H1 (cell line): ENCODE measurements around the gene EPHA8. TPM values are rescaled to one million over a fixed set of nuclear protein-coding genes. Genes with fewer than 3 reads are reported as not detected.

Experiments
- CTCF ChIA-PET: fragments of 300-600 bp; sonication (Branson Sonifier 250); formaldehyde crosslinking; loops from one replicate; lab custom pipeline; 2021; ENCODE audit not compliant: partially characterized antibody; lab: Charles Lee
- POLR2A ChIA-PET: fragments of 300-600 bp; sonication (Branson Sonifier 250); formaldehyde crosslinking; loops from one replicate; lab custom pipeline; 2021; ENCODE audit warnings: inconsistent platforms; ENCODE audit not compliant: partially characterized antibody; lab: Charles Lee
- DNase-seq, 2 experiments: peaks; one replicate each; pipeline versions ENCODE4 v3.0.0 to v3.0.0-alpha.2; 2010 to 2022; ENCODE audit warnings: low spot score in 2 of 2, low read depth in 1 of 2, mixed read lengths in 1 of 2
- FAIRE-seq: peaks from 2 replicates; lab custom pipeline; 2011; peaks lifted over from hg19 to GRCh38; lab: Jason Lieb, UNC
- H2AFZ ChIP-seq: 2 replicates; pipeline ENCODE4 v1.8.1; 2012; ENCODE audit warnings: low read length, inconsistent platforms
- H2AK5ac ChIP-seq: 2 replicates; pipeline ENCODE4 v1.6.1; 2013; ENCODE audit warnings: low read depth, low read length
- H2BK120ac ChIP-seq: replicated peaks from 2 replicates; pipeline ENCODE3; 2013; ENCODE audit warnings: low read depth, low read length, inconsistent platforms
- H2BK12ac ChIP-seq: 2 replicates; pipeline ENCODE4 v1.6.1; 2013; ENCODE audit warnings: low read depth, low read length
- H2BK15ac ChIP-seq: 2 replicates; pipeline ENCODE4 v1.6.1; 2013; ENCODE audit warnings: low read length
- H2BK20ac ChIP-seq: 2 replicates; pipeline ENCODE4 v1.6.1; 2013; ENCODE audit warnings: low read length
- H2BK5ac ChIP-seq: 2 replicates; pipeline ENCODE4 v1.6.1; 2013; ENCODE audit warnings: low read depth, low read length
- H3K14ac ChIP-seq: 2 replicates; pipeline ENCODE4 v1.6.1; 2013; ENCODE audit warnings: inconsistent platforms; ENCODE audit not compliant: insufficient read length
- H3K18ac ChIP-seq: 2 replicates; pipeline ENCODE4 v1.6.1; 2013; ENCODE audit warnings: low read length; ENCODE audit errors: extremely low read depth
- H3K23ac ChIP-seq: 2 replicates; pipeline ENCODE4 v1.6.1; 2013; ENCODE audit warnings: inconsistent platforms; ENCODE audit not compliant: insufficient read length
- H3K23me2 ChIP-seq: 2 replicates; pipeline ENCODE4 v1.6.1; 2013; ENCODE audit warnings: low read depth, low read length
- H3K27ac ChIP-seq: 2 replicates; pipeline ENCODE4 v1.6.1; 2011; ENCODE audit warnings: low read depth, low read length, inconsistent platforms
- H3K27me3 ChIP-seq, 4 experiments: replicated peaks in 1 of 4; 1 replicate in 1 of 4; 2 replicates in 3 of 4; pipeline versions ENCODE4 v1.6.1 to v1.8.1; 2011 to 2013; ENCODE audit warnings: low read length in 3 of 4, mild to moderate bottlenecking in 3 of 4, inconsistent platforms in 2 of 4, mixed read lengths in 2 of 4, moderate library complexity in 1 of 4; ENCODE audit not compliant: control insufficient read depth in 3 of 4, insufficient read depth in 3 of 4; ENCODE audit errors: extremely low read depth in 1 of 4
- H3K36me3 ChIP-seq, 4 experiments: 2 replicates each; pipeline versions ENCODE4 v1.6.1 to v1.8.1; 2011 to 2013; ENCODE audit warnings: mild to moderate bottlenecking in 4 of 4, low read length in 3 of 4, moderate library complexity in 2 of 4, control low read depth in 1 of 4, inconsistent platforms in 1 of 4; ENCODE audit not compliant: insufficient read depth in 4 of 4, control insufficient read depth in 2 of 4
- H3K4ac ChIP-seq: replicated peaks from 2 replicates; pipeline ENCODE3; 2013; ENCODE audit warnings: low read length, low read depth, mixed read lengths, inconsistent platforms; ENCODE audit not compliant: insufficient read length
- H3K4me1 ChIP-seq, 4 experiments: replicated peaks in 1 of 4; 1 replicate in 1 of 4; 2 replicates in 3 of 4; pipeline versions ENCODE4 v1.6.1 to v1.8.1; 2011 to 2013; ENCODE audit warnings: low read length in 3 of 4, inconsistent platforms in 2 of 4, mixed read lengths in 1 of 4; ENCODE audit not compliant: insufficient read depth in 4 of 4, control insufficient read depth in 3 of 4
- H3K4me2 ChIP-seq, 2 experiments: 2 replicates each; pipeline versions ENCODE4 v1.6.1 to v1.8.1; 2011 to 2013; ENCODE audit warnings: low read depth in 2 of 2, low read length in 2 of 2, control low read depth in 1 of 2, inconsistent platforms in 1 of 2, mild to moderate bottlenecking in 1 of 2; ENCODE audit not compliant: insufficient read depth in 1 of 2
- H3K4me3 ChIP-seq, 4 experiments: fragments of 200-600, 300-600 bp in 1 of 4; sonication (generic), shearing (Covaris generic), sonication (Bioruptor Twin) in 1 of 4; 2 replicates each; pipeline versions ENCODE4 v1.5.1 to v1.8.1; 2011 to 2016; ENCODE audit warnings: low read length in 4 of 4, low read depth in 3 of 4, control low read depth in 2 of 4, inconsistent platforms in 2 of 4, mild to moderate bottlenecking in 2 of 4, mixed read lengths in 1 of 4, moderate library complexity in 1 of 4; ENCODE audit not compliant: insufficient read depth in 2 of 4; ENCODE audit errors: extremely low read depth in 1 of 4
- H3K56ac ChIP-seq: replicated peaks from 2 replicates; pipeline ENCODE3; 2013; ENCODE audit warnings: low read depth, mild to moderate bottlenecking, mixed read lengths, low read length, inconsistent platforms; ENCODE audit not compliant: insufficient read length
- H3K79me1 ChIP-seq: 2 replicates; pipeline ENCODE4 v1.6.1; 2013; ENCODE audit warnings: low read depth, low read length, control low read depth
- H3K79me2 ChIP-seq, 2 experiments: 2 replicates each; pipeline versions ENCODE4 v1.6.1 to v1.8.1; 2012 to 2013; ENCODE audit warnings: low read length in 2 of 2, mild to moderate bottlenecking in 2 of 2, inconsistent platforms in 1 of 2; ENCODE audit not compliant: insufficient read depth in 2 of 2, control insufficient read depth in 1 of 2
- H3K9ac ChIP-seq, 4 experiments: replicated peaks in 1 of 4; 1 replicate in 1 of 4; 2 replicates in 3 of 4; pipeline versions ENCODE4 v1.6.1 to v1.8.1; 2011 to 2013; ENCODE audit warnings: low read depth in 3 of 4, low read length in 3 of 4, control low read depth in 2 of 4, mild to moderate bottlenecking in 2 of 4, moderate library complexity in 2 of 4, inconsistent platforms in 1 of 4; ENCODE audit errors: extremely low read depth in 1 of 4
- H3K9me3 ChIP-seq, 2 experiments: 2 replicates each; pipeline versions ENCODE4 v1.6.1 to v1.8.1; 2012 to 2013; ENCODE audit warnings: mild to moderate bottlenecking in 2 of 2, moderate library complexity in 2 of 2, control low read depth in 1 of 2, inconsistent platforms in 1 of 2, low read depth in 1 of 2, low read length in 1 of 2, mixed read lengths in 1 of 2; ENCODE audit not compliant: insufficient read depth in 2 of 2
- H4K20me1 ChIP-seq, 2 experiments: replicated peaks in 1 of 2; 2 replicates each; pipeline versions ENCODE3 to v1.8.1; 2011 to 2013; ENCODE audit warnings: inconsistent platforms in 2 of 2, low read length in 2 of 2, mild to moderate bottlenecking in 1 of 2; ENCODE audit not compliant: insufficient read depth in 2 of 2, control insufficient read depth in 1 of 2
- H4K5ac ChIP-seq: 2 replicates; pipeline ENCODE4 v1.6.1; 2013; ENCODE audit warnings: low read length, low read depth, mixed read lengths, inconsistent platforms; ENCODE audit not compliant: insufficient read length
- H4K8ac ChIP-seq: 2 replicates; pipeline ENCODE4 v1.8.0; 2013; ENCODE audit warnings: mild to moderate bottlenecking, moderate library complexity, low read length, inconsistent platforms; ENCODE audit not compliant: insufficient read depth; ENCODE audit errors: extremely low read depth
- H4K91ac ChIP-seq: replicated peaks from 2 replicates; pipeline ENCODE3; 2013; ENCODE audit warnings: low read length, mixed read lengths, inconsistent platforms; ENCODE audit not compliant: insufficient read length
- CTCF ChIP-seq, 3 experiments: IDR thresholded peaks; 1 replicate in 2 of 3; 2 replicates in 1 of 3; pipeline versions ENCODE4 v1.5.1 to v1.6.1; 2011; ENCODE audit warnings: low read length in 3 of 3, mild to moderate bottlenecking in 3 of 3, inconsistent platforms in 2 of 3, low read depth in 1 of 3, moderate library complexity in 1 of 3; ENCODE audit not compliant: insufficient read depth in 1 of 3; ENCODE audit errors: control extremely low read depth in 1 of 3
- HDAC2 ChIP-seq, 2 experiments: fragments of 300-600 bp in 1 of 2; sonication (generic) in 1 of 2; IDR thresholded peaks; 2 replicates each; pipeline ENCODE4 v1.6.1; 2011 to 2012; ENCODE audit warnings: low read depth in 2 of 2, low read length in 2 of 2, mild to moderate bottlenecking in 2 of 2, moderate library complexity in 2 of 2, borderline replicate concordance in 1 of 2, inconsistent platforms in 1 of 2
- RAD21 ChIP-seq, 2 experiments: IDR thresholded peaks in 1 of 2; conservative IDR thresholded peaks in 1 of 2; 2 replicates each; pipeline ENCODE4 v1.6.1; 2011; ENCODE audit warnings: low read depth in 2 of 2, low read length in 2 of 2, improper control_type of control experiment in 1 of 2, inconsistent platforms in 1 of 2, mild to moderate bottlenecking in 1 of 2, moderate library complexity in 1 of 2
- TEAD4 ChIP-seq: IDR thresholded peaks from 2 replicates; pipeline ENCODE4 v1.6.1; 2012; ENCODE audit warnings: low read depth, low read length, inconsistent platforms, mixed read lengths
- WGBS, 2 experiments: shearing (Covaris generic) in 1 of 2; methylation state at CpG; one replicate each; pipeline versions ENCODE4 v1.1.6 to v1.1.7; 2013 to 2015; ENCODE audit warnings: low lambda C conversion rate in 2 of 2, mixed read lengths in 2 of 2, inconsistent platforms in 1 of 2, low coverage in 1 of 2, missing lambda C conversion rate in 1 of 2; ENCODE audit not compliant: insufficient replicate concordance in 2 of 2, insufficient coverage in 1 of 2, insufficient read length in 1 of 2; ENCODE audit errors: extremely low coverage in 1 of 2, missing lambda C conversion rate in 1 of 2; 5-methylcytosine and 5-hydroxymethylcytosine counted together
- polyA plus RNA-seq, 7 experiments: library from polyadenylated mRNA; depleted of rRNA in 3 of 7; stranded (reverse) in 5 of 7; unstranded in 2 of 7; fragments of >200 nt in 5 of 7; fragments of 200-250 nt in 2 of 7; gene quantifications; 1 replicate in 5 of 7; 2 replicates in 1 of 7; 4 replicates in 1 of 7; pipeline versions ENCODE4 v1.2.1 to v1.2.3, GENCODE V29; 2011 to 2013; ENCODE audit warnings: missing spikeins in 2 of 7, mixed read lengths in 2 of 7
- total RNA-seq: library from RNA; stranded (reverse); fragmentation: NEBNext Ultra II Directional; extraction: Animal tissue kit (Norgen Biotek cat#: 25700); gene quantifications from 2 replicates; pipeline ENCODE4 v1.2.1, GENCODE V29; 2021

The EPHA8 gene
- total and polyA plus RNA-seq, 2 of the 8 experiments (the other 6 are each of a cell fraction or from before 2014, with no cell fraction given), result 4.0 to 8.4 TPM

DNA sequence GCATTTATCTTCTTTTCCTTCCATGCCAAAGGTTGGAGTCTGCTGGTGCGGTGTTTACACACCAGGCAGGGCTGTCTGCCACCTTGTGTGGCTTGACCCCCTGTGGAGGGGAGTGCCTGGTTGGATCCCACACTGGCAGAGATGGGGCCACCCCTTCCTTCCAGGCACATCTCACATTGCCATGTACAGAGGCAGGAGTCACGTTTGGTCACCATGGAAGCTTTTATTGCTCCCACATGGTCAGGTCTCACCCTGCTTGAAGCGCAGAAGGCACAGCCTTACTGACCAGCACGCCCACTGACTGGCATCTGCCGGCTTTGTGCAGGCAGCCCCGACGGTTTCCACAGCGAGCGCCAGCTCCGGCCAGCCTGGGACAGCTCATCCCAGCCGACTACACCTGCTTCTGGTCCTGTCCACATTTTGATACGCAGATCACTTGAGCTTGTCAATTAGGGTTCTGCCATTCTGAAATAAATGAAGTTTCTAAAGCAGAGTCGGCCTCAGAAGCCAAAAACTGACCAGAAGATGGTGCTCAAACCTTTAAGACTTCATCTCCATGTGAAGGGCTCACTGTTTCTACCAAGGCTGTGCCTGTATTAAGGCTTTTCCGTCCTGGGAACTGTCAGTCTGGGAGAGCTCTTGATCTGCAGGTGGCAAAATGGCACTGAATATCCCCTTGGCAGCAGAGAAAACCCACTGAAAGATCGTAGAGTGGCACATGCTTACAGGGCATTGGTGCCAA, 35.6 kb upstream of the EPHA8 start:
- TF ChIP-seq HDAC2 (IDR thresholded peaks at IDR 0.05; ENCODE audit: borderline replicate concordance in 1 of 2, low read depth in 2 of 2, low read length in 2 of 2), result no peak
- no peak for TF ChIP-seq TEAD4
- peak; percentile 79 to 87 for TF ChIP-seq RAD21 (IDR thresholded peaks at IDR 0.05 in 1 of 2, conservative IDR thresholded peaks at IDR 0.05 in 1 of 2; ENCODE audit: low read depth in 2 of 2, low read length in 2 of 2)
- TF ChIP-seq CTCF (IDR thresholded peaks at IDR 0.05; ENCODE audit: control extremely low read depth in 1 of 3, insufficient read depth in 1 of 3, low read depth in 1 of 3, low read length in 3 of 3), result peak in 2 of 3 experiments; percentile 57 to 66; a peak in 3 of 4 replicates
- CTCF ChIA-PET, result interaction anchor here (0.7 to 5.2 kb wide), 42 partner anchors 12 to 699 kb away, joined by 3 to 70 read pairs (median 4); partner anchors contain the start of gene C1QC
- peaks cover 0 to 16% (median 8%) of the 10 kb centered on the region in 4 experiments; a peak in 5 of 8 replicates for H3K36me3 ChIP-seq

More for the DNA sequence above, 35.6 kb upstream of the EPHA8 start:
- Histone ChIP-seq H3K79me2 (no peaks in the 10 kb centered on the region), H3K18ac (no peak overlapping the region), H4K5ac (no peak overlapping the region), H3K27ac (no peak overlapping the region), H3K4me3 (no peak overlapping the region), H3K14ac (no peak overlapping the region), H3K4ac (no peak overlapping the region), H3K27me3 (no peaks in the 10 kb centered on the region), H2AK5ac (no peak overlapping the region), H2BK15ac (no peak overlapping the region), H2BK12ac (no peak overlapping the region), H3K23ac (no peak overlapping the region), H3K4me2 (no peak overlapping the region), H2BK20ac (no peak overlapping the region), H4K91ac (no peak overlapping the region), H4K20me1 (peaks cover 0 to 2% of the 10 kb centered on the region in 2 experiments), H2BK5ac (no peak overlapping the region), H3K79me1 (no peaks in the 10 kb centered on the region), H3K4me1 (no peaks in the 10 kb centered on the region), H4K8ac (no peak overlapping the region), H3K9me3 (no peaks in the 10 kb centered on the region), H3K9ac (no peak overlapping the region), H3K56ac (no peak overlapping the region), H3K23me2 (0 out of 2 replicates have a peak, but pooled peaks cover 2% of the 10 kb centered on the region), H2AFZ (no peak overlapping the region), H2BK120ac (no peak overlapping the region)
- 88% methylated on average over 15 of the region's 15 CpGs; no CpG with 5 or more reads in 1 of the 2 experiments for WGBS, 2 experiments
- DNase-seq (no peak), FAIRE-seq (peak; percentile 36)
- POLR2A ChIA-PET, result interaction anchor here (1.1 to 1.5 kb wide), 2 partner anchors 108 to 114 kb away, joined by 4 read pairs; partner anchors contain the start of gene C1QA
